ENCODE data around the gene PAPPA2. TPM values are rescaled to one million over a fixed set of nuclear protein-coding genes. Genes with fewer than 3 reads are reported as not detected.

Gene PAPPA2
- total RNA-seq, 3 donors from 2014 or later (not counting 1 experiment from before 2014, with no cell fraction given): 0.48 TPM; not detected in 2

GRCh38 chr1:176826265-176826664 lies 363.3 kb downstream of the PAPPA2 start:
- Mint-ChIP-seq H3K4me1 (no peaks in the 10 kb centered on the region), H3K27me3 (ENCODE audit: low read depth in 2 of 2) (peaks cover 0 to 2% of the 10 kb centered on the region in 2 donors), H3K4me3 (no peak overlapping the region), H3K36me3 (no peaks in the 10 kb centered on the region), H3K27ac (no peak overlapping the region), H3K9me3 (peaks cover 7 to 9% of the 10 kb centered on the region in 2 donors)
- WGBS (ENCODE audit: insufficient coverage): 62% methylated on average over 1 of the region's 1 CpG
- DNase-seq (no peak), ATAC-seq (no peak)
- no peak for TF ChIP-seq CTCF (IDR thresholded peaks at IDR 0.05)
- H3K4me1 ChIP-seq (ENCODE audit: control insufficient read depth, insufficient read depth, low read length): no peaks in the 10 kb centered on the region
- no peak overlapping the region for H3K27ac ChIP-seq (ENCODE audit: low read length)
- no peak overlapping the region for H3K4me3 ChIP-seq (ENCODE audit: low read length)
- intact Hi-C loops (cut with micrococcal nuclease): no loop called here
- H3K36me3 ChIP-seq (ENCODE audit: control insufficient read depth, insufficient read depth, low read length): no peaks in the 10 kb centered on the region
- H3K9me3 ChIP-seq (ENCODE audit: control insufficient read depth, insufficient read depth, low read length): no peaks in the 10 kb centered on the region
- H3K27me3 ChIP-seq (ENCODE audit: control insufficient read depth, insufficient read depth, low read length): no peaks in the 10 kb centered on the region

- ATAC-seq (no peak), DNase-seq (no peak)
- Histone ChIP-seq H3K9me3 (ENCODE audit: control insufficient read depth, insufficient read depth, low read length) (no peaks in the 10 kb centered on the region), H3K27me3 (ENCODE audit: control insufficient read depth, insufficient read depth, low read length) (no peaks in the 10 kb centered on the region), H3K4me3 (ENCODE audit: low read length) (no peak overlapping the region), H3K27ac (ENCODE audit: low read length) (no peak overlapping the region), H3K4me1 (ENCODE audit: control insufficient read depth, insufficient read depth, low read length) (no peaks in the 10 kb centered on the region), H3K36me3 (ENCODE audit: control insufficient read depth, insufficient read depth, low read length) (no peaks in the 10 kb centered on the region)
- Mint-ChIP-seq H3K27ac (no peak overlapping the region), H3K36me3 (no peaks in the 10 kb centered on the region), H3K27me3 (ENCODE audit: low read depth in 2 of 2) (peaks cover 0 to 2% of the 10 kb centered on the region in 2 donors), H3K4me1 (no peaks in the 10 kb centered on the region), H3K4me3 (no peak overlapping the region), H3K9me3 (peaks cover 10 to 11% of the 10 kb centered on the region in 2 donors)
- no peak for TF ChIP-seq CTCF (IDR thresholded peaks at IDR 0.05)
- WGBS (ENCODE audit: insufficient coverage): 79% methylated on average over 8 of the region's 8 CpGs
- intact Hi-C loops (cut with micrococcal nuclease): no loop called here
Measured at GRCh38 chr1:176829261-176829660, 366.3 kb downstream of the PAPPA2 start.

- WGBS (ENCODE audit: insufficient coverage): 22% methylated on average over 2 of the region's 2 CpGs
- no peak for DNase-seq
- H3K27me3 Mint-ChIP-seq (ENCODE audit: low read depth in 2 of 2): no peaks in the 10 kb centered on the region
- H3K4me1 Mint-ChIP-seq: no peaks in the 10 kb centered on the region
- no peak overlapping the region for H3K27ac Mint-ChIP-seq
- intact Hi-C loops (cut with micrococcal nuclease): no loop called here
- TF ChIP-seq CTCF (IDR thresholded peaks at IDR 0.05): no peak
- H3K4me3 ChIP-seq (ENCODE audit: low read length): no peak overlapping the region
- H3K4me1 ChIP-seq (ENCODE audit: control insufficient read depth, insufficient read depth, low read length): no peaks in the 10 kb centered on the region
- peaks cover 3 to 9% of the 10 kb centered on the region in 2 donors for H3K9me3 Mint-ChIP-seq
- H3K27ac ChIP-seq (ENCODE audit: low read length): no peak overlapping the region
- no peaks in the 10 kb centered on the region for H3K27me3 ChIP-seq (ENCODE audit: control insufficient read depth, insufficient read depth, low read length)
- no peaks in the 10 kb centered on the region for H3K36me3 ChIP-seq (ENCODE audit: control insufficient read depth, insufficient read depth, low read length)
- no peak overlapping the region for H3K4me3 Mint-ChIP-seq
- ATAC-seq: peak in 1 of 3 donors; percentile 14
- H3K36me3 Mint-ChIP-seq: no peaks in the 10 kb centered on the region
- H3K9me3 ChIP-seq (ENCODE audit: control insufficient read depth, insufficient read depth, low read length): no peaks in the 10 kb centered on the region
Measured at GRCh38 chr1:176831150-176831549, 368.2 kb downstream of the PAPPA2 start.

GRCh38 chr1:176837708-176838107 lies 374.7 kb downstream of the PAPPA2 start:
- Mint-ChIP-seq H3K27me3 (ENCODE audit: low read depth in 2 of 2) (no peaks in the 10 kb centered on the region), H3K36me3 (no peaks in the 10 kb centered on the region)
- no peak for ATAC-seq

More at GRCh38 chr1:176837708-176838107, 374.7 kb downstream of the PAPPA2 start:
- WGBS (ENCODE audit: insufficient coverage): 100% methylated on average over 1 of the region's 2 CpGs
- Histone ChIP-seq H3K9me3 (ENCODE audit: control insufficient read depth, insufficient read depth, low read length) (no peaks in the 10 kb centered on the region), H3K4me3 (ENCODE audit: low read length) (no peak overlapping the region), H3K27me3 (ENCODE audit: control insufficient read depth, insufficient read depth, low read length) (no peaks in the 10 kb centered on the region), H3K27ac (ENCODE audit: low read length) (no peak overlapping the region), H3K36me3 (ENCODE audit: control insufficient read depth, insufficient read depth, low read length) (no peaks in the 10 kb centered on the region), H3K4me1 (ENCODE audit: control insufficient read depth, insufficient read depth, low read length) (no peaks in the 10 kb centered on the region)
- H3K4me3 Mint-ChIP-seq: no peak overlapping the region
- no peaks in the 10 kb centered on the region for H3K4me1 Mint-ChIP-seq
- H3K27ac Mint-ChIP-seq: no peak overlapping the region
- no peak for TF ChIP-seq CTCF (IDR thresholded peaks at IDR 0.05)
- peaks cover 3 to 5% of the 10 kb centered on the region in 2 donors for H3K9me3 Mint-ChIP-seq
- intact Hi-C loops (cut with micrococcal nuclease): no loop called here
- DNase-seq: no peak

All from natural killer cell (primary cell).